ENCODE results near the gene PAM. TPM values are rescaled to one million over a fixed set of nuclear protein-coding genes. Genes with fewer than 3 reads are reported as not detected.

The PAM gene
- total and polyA plus RNA-seq, 11 donors = 569 to 1,548 (median 1,087) TPM

GRCh38 chr5:102920762-102921161 lies 165.7 kb downstream of the PAM start:
- DNase-seq (no peak), ATAC-seq (no peak)
- Histone ChIP-seq H3K27ac (peak overlapping the region in 1 of 12 donors; percentile 1), H3K36me3 (peaks cover 0 to 23% (median 7%) of the 10 kb centered on the region in 9 donors), H3K4me3 (no peak overlapping the region), H3K27me3 (no peaks in the 10 kb centered on the region), H3K4me1 (peaks cover 0 to 48% (median 23%) of the 10 kb centered on the region in 12 donors), H3K9me3 (no peaks in the 10 kb centered on the region)
- 59 to 70% (median 66%) methylated on average over 5 of the region's 5 CpGs for WGBS, 4 donors
- TF ChIP-seq CTCF (IDR thresholded peaks at IDR 0.05) = no peak
- TF ChIP-seq POLR2A (IDR thresholded peaks at IDR 0.05) = no peak
- intact Hi-C loops (cut with DNase I) = loop anchor here in 1 of 10 donors (10.0 kb wide), 1 partner anchor 56 kb away; no protein-coding TSS in a partner anchor

GRCh38 chr5:102921341-102922044 lies 166.4 kb downstream of the PAM start:
- no peak for ATAC-seq
- H3K27ac ChIP-seq = peak overlapping the region in 2 of 12 donors; percentile 1 to 16

GRCh38 chr5:102922111-102922720 lies 167.1 kb downstream of the PAM start:
- Histone ChIP-seq H3K9me3 (no peaks in the 10 kb centered on the region), H3K27ac (no peak overlapping the region), H3K4me3 (no peak overlapping the region), H3K27me3 (no peaks in the 10 kb centered on the region), H3K4me1 (peaks cover 0 to 43% (median 22%) of the 10 kb centered on the region in 12 donors), H3K36me3 (peaks cover 0 to 31% (median 15%) of the 10 kb centered on the region in 9 donors)
- TF ChIP-seq CTCF (IDR thresholded peaks at IDR 0.05) (no peak), POLR2A (IDR thresholded peaks at IDR 0.05) (no peak)
- WGBS, 4 donors = 68 to 75% (median 73%) methylated on average over 6 of the region's 6 CpGs
- ATAC-seq (no peak), DNase-seq (no peak)
- intact Hi-C loops (cut with DNase I) = loop anchor here in 1 of 10 donors (10.0 kb wide), 1 partner anchor 57 kb away; no protein-coding TSS in a partner anchor

More at GRCh38 chr5:102921341-102922044, 166.4 kb downstream of the PAM start:
- intact Hi-C loops (cut with DNase I) = loop anchor here in 1 of 10 donors (10.0 kb wide), 1 partner anchor 57 kb away; no protein-coding TSS in a partner anchor
- no peak overlapping the region for H3K4me3 ChIP-seq
- 36 to 61% (median 51%) methylated on average over 1 of the region's 1 CpG for WGBS, 4 donors
- H3K27me3 ChIP-seq = no peaks in the 10 kb centered on the region
- H3K36me3 ChIP-seq = peaks cover 0 to 24% (median 8%) of the 10 kb centered on the region in 9 donors
- DNase-seq = no peak
- H3K9me3 ChIP-seq = no peaks in the 10 kb centered on the region
- no peak for TF ChIP-seq POLR2A (IDR thresholded peaks at IDR 0.05)
- TF ChIP-seq CTCF (IDR thresholded peaks at IDR 0.05) = no peak
- peaks cover 0 to 48% (median 23%) of the 10 kb centered on the region in 12 donors for H3K4me1 ChIP-seq

All from heart left ventricle (tissue), 16 donors.